H1 (cell line): ENCODE data around the gene TCEA3. TPM values are rescaled to one million over a fixed set of nuclear protein-coding genes. Genes with fewer than 3 reads are reported as not detected.

Source experiments
- CTCF ChIA-PET: fragments of 300-600 bp; sonication (Branson Sonifier 250); formaldehyde crosslinking; loops from one replicate; lab custom pipeline; 2021; ENCODE audit not compliant: partially characterized antibody; lab: Charles Lee
- POLR2A ChIA-PET: fragments of 300-600 bp; sonication (Branson Sonifier 250); formaldehyde crosslinking; loops from one replicate; lab custom pipeline; 2021; ENCODE audit warnings: inconsistent platforms; ENCODE audit not compliant: partially characterized antibody; lab: Charles Lee
- DNase-seq, 2 experiments: peaks; one replicate each; pipeline versions ENCODE4 v3.0.0 to v3.0.0-alpha.2; 2010 to 2022; ENCODE audit warnings: low spot score in 2 of 2, low read depth in 1 of 2, mixed read lengths in 1 of 2
- FAIRE-seq: peaks from 2 replicates; lab custom pipeline; 2011; peaks lifted over from hg19 to GRCh38; lab: Jason Lieb, UNC
- H2AFZ ChIP-seq: 2 replicates; pipeline ENCODE4 v1.8.1; 2012; ENCODE audit warnings: low read length, inconsistent platforms
- H2AK5ac ChIP-seq: 2 replicates; pipeline ENCODE4 v1.6.1; 2013; ENCODE audit warnings: low read depth, low read length
- H2BK120ac ChIP-seq: replicated peaks from 2 replicates; pipeline ENCODE3; 2013; ENCODE audit warnings: low read depth, low read length, inconsistent platforms
- H2BK12ac ChIP-seq: 2 replicates; pipeline ENCODE4 v1.6.1; 2013; ENCODE audit warnings: low read depth, low read length
- H2BK15ac ChIP-seq: 2 replicates; pipeline ENCODE4 v1.6.1; 2013; ENCODE audit warnings: low read length
- H2BK20ac ChIP-seq: 2 replicates; pipeline ENCODE4 v1.6.1; 2013; ENCODE audit warnings: low read length
- H2BK5ac ChIP-seq: 2 replicates; pipeline ENCODE4 v1.6.1; 2013; ENCODE audit warnings: low read depth, low read length
- H3K14ac ChIP-seq: 2 replicates; pipeline ENCODE4 v1.6.1; 2013; ENCODE audit warnings: inconsistent platforms; ENCODE audit not compliant: insufficient read length
- H3K18ac ChIP-seq: 2 replicates; pipeline ENCODE4 v1.6.1; 2013; ENCODE audit warnings: low read length; ENCODE audit errors: extremely low read depth
- H3K23ac ChIP-seq: 2 replicates; pipeline ENCODE4 v1.6.1; 2013; ENCODE audit warnings: inconsistent platforms; ENCODE audit not compliant: insufficient read length
- H3K23me2 ChIP-seq: 2 replicates; pipeline ENCODE4 v1.6.1; 2013; ENCODE audit warnings: low read depth, low read length
- H3K27ac ChIP-seq: 2 replicates; pipeline ENCODE4 v1.6.1; 2011; ENCODE audit warnings: low read depth, low read length, inconsistent platforms
- H3K27me3 ChIP-seq, 4 experiments: replicated peaks in 1 of 4; 1 replicate in 1 of 4; 2 replicates in 3 of 4; pipeline versions ENCODE4 v1.6.1 to v1.8.1; 2011 to 2013; ENCODE audit warnings: low read length in 3 of 4, mild to moderate bottlenecking in 3 of 4, inconsistent platforms in 2 of 4, mixed read lengths in 2 of 4, moderate library complexity in 1 of 4; ENCODE audit not compliant: control insufficient read depth in 3 of 4, insufficient read depth in 3 of 4; ENCODE audit errors: extremely low read depth in 1 of 4
- H3K36me3 ChIP-seq, 4 experiments: 2 replicates each; pipeline versions ENCODE4 v1.6.1 to v1.8.1; 2011 to 2013; ENCODE audit warnings: mild to moderate bottlenecking in 4 of 4, low read length in 3 of 4, moderate library complexity in 2 of 4, control low read depth in 1 of 4, inconsistent platforms in 1 of 4; ENCODE audit not compliant: insufficient read depth in 4 of 4, control insufficient read depth in 2 of 4
- H3K4ac ChIP-seq: replicated peaks from 2 replicates; pipeline ENCODE3; 2013; ENCODE audit warnings: low read length, low read depth, mixed read lengths, inconsistent platforms; ENCODE audit not compliant: insufficient read length
- H3K4me1 ChIP-seq, 4 experiments: replicated peaks in 1 of 4; 1 replicate in 1 of 4; 2 replicates in 3 of 4; pipeline versions ENCODE4 v1.6.1 to v1.8.1; 2011 to 2013; ENCODE audit warnings: low read length in 3 of 4, inconsistent platforms in 2 of 4, mixed read lengths in 1 of 4; ENCODE audit not compliant: insufficient read depth in 4 of 4, control insufficient read depth in 3 of 4
- H3K4me2 ChIP-seq, 2 experiments: 2 replicates each; pipeline versions ENCODE4 v1.6.1 to v1.8.1; 2011 to 2013; ENCODE audit warnings: low read depth in 2 of 2, low read length in 2 of 2, control low read depth in 1 of 2, inconsistent platforms in 1 of 2, mild to moderate bottlenecking in 1 of 2; ENCODE audit not compliant: insufficient read depth in 1 of 2
- H3K4me3 ChIP-seq, 4 experiments: fragments of 200-600, 300-600 bp in 1 of 4; sonication (generic), shearing (Covaris generic), sonication (Bioruptor Twin) in 1 of 4; 2 replicates each; pipeline versions ENCODE4 v1.5.1 to v1.8.1; 2011 to 2016; ENCODE audit warnings: low read length in 4 of 4, low read depth in 3 of 4, control low read depth in 2 of 4, inconsistent platforms in 2 of 4, mild to moderate bottlenecking in 2 of 4, mixed read lengths in 1 of 4, moderate library complexity in 1 of 4; ENCODE audit not compliant: insufficient read depth in 2 of 4; ENCODE audit errors: extremely low read depth in 1 of 4
- H3K56ac ChIP-seq: replicated peaks from 2 replicates; pipeline ENCODE3; 2013; ENCODE audit warnings: low read depth, mild to moderate bottlenecking, mixed read lengths, low read length, inconsistent platforms; ENCODE audit not compliant: insufficient read length
- H3K79me1 ChIP-seq: 2 replicates; pipeline ENCODE4 v1.6.1; 2013; ENCODE audit warnings: low read depth, low read length, control low read depth
- H3K79me2 ChIP-seq, 2 experiments: 2 replicates each; pipeline versions ENCODE4 v1.6.1 to v1.8.1; 2012 to 2013; ENCODE audit warnings: low read length in 2 of 2, mild to moderate bottlenecking in 2 of 2, inconsistent platforms in 1 of 2; ENCODE audit not compliant: insufficient read depth in 2 of 2, control insufficient read depth in 1 of 2
- H3K9ac ChIP-seq, 4 experiments: replicated peaks in 1 of 4; 1 replicate in 1 of 4; 2 replicates in 3 of 4; pipeline versions ENCODE4 v1.6.1 to v1.8.1; 2011 to 2013; ENCODE audit warnings: low read depth in 3 of 4, low read length in 3 of 4, control low read depth in 2 of 4, mild to moderate bottlenecking in 2 of 4, moderate library complexity in 2 of 4, inconsistent platforms in 1 of 4; ENCODE audit errors: extremely low read depth in 1 of 4
- H3K9me3 ChIP-seq, 2 experiments: 2 replicates each; pipeline versions ENCODE4 v1.6.1 to v1.8.1; 2012 to 2013; ENCODE audit warnings: mild to moderate bottlenecking in 2 of 2, moderate library complexity in 2 of 2, control low read depth in 1 of 2, inconsistent platforms in 1 of 2, low read depth in 1 of 2, low read length in 1 of 2, mixed read lengths in 1 of 2; ENCODE audit not compliant: insufficient read depth in 2 of 2
- H4K20me1 ChIP-seq, 2 experiments: replicated peaks in 1 of 2; 2 replicates each; pipeline versions ENCODE3 to v1.8.1; 2011 to 2013; ENCODE audit warnings: inconsistent platforms in 2 of 2, low read length in 2 of 2, mild to moderate bottlenecking in 1 of 2; ENCODE audit not compliant: insufficient read depth in 2 of 2, control insufficient read depth in 1 of 2
- H4K5ac ChIP-seq: 2 replicates; pipeline ENCODE4 v1.6.1; 2013; ENCODE audit warnings: low read length, low read depth, mixed read lengths, inconsistent platforms; ENCODE audit not compliant: insufficient read length
- H4K8ac ChIP-seq: 2 replicates; pipeline ENCODE4 v1.8.0; 2013; ENCODE audit warnings: mild to moderate bottlenecking, moderate library complexity, low read length, inconsistent platforms; ENCODE audit not compliant: insufficient read depth; ENCODE audit errors: extremely low read depth
- H4K91ac ChIP-seq: replicated peaks from 2 replicates; pipeline ENCODE3; 2013; ENCODE audit warnings: low read length, mixed read lengths, inconsistent platforms; ENCODE audit not compliant: insufficient read length
- CHD2 ChIP-seq: IDR thresholded peaks from 2 replicates; pipeline ENCODE4 v1.6.1; 2012; ENCODE audit warnings: low read length, improper control_type of control experiment
- EP300 ChIP-seq, 2 experiments: IDR thresholded peaks; 1 replicate in 1 of 2; 2 replicates in 1 of 2; pipeline ENCODE4 v1.6.1; 2011 to 2012; ENCODE audit warnings: low read depth in 2 of 2, low read length in 2 of 2, mild to moderate bottlenecking in 2 of 2, borderline replicate concordance in 1 of 2, inconsistent platforms in 1 of 2, moderate library complexity in 1 of 2
- KDM4A ChIP-seq: IDR thresholded peaks from one replicate; pipeline ENCODE4 v1.7.1; 2012; ENCODE audit warnings: low read depth, mild to moderate bottlenecking, moderate library complexity, low read length, inconsistent platforms; ENCODE audit not compliant: severe bottlenecking
- MAFK ChIP-seq: IDR thresholded peaks from 2 replicates; pipeline ENCODE4 v1.6.1; 2012; ENCODE audit warnings: low read depth, mild to moderate bottlenecking, improper control_type of control experiment, low read length
- POLR2AphosphoS5 ChIP-seq: IDR thresholded peaks from 2 replicates; pipeline ENCODE4 v1.6.1; 2011; ENCODE audit warnings: low read depth, low read length
- RAD21 ChIP-seq, 2 experiments: IDR thresholded peaks in 1 of 2; conservative IDR thresholded peaks in 1 of 2; 2 replicates each; pipeline ENCODE4 v1.6.1; 2011; ENCODE audit warnings: low read depth in 2 of 2, low read length in 2 of 2, improper control_type of control experiment in 1 of 2, inconsistent platforms in 1 of 2, mild to moderate bottlenecking in 1 of 2, moderate library complexity in 1 of 2
- SIX5 ChIP-seq: IDR thresholded peaks from 2 replicates; pipeline ENCODE4 v1.6.1; 2011; ENCODE audit warnings: mild to moderate bottlenecking, low read depth, low read length
- SP2 ChIP-seq: IDR thresholded peaks from 2 replicates; pipeline ENCODE4 v1.6.1; 2012; ENCODE audit warnings: mild to moderate bottlenecking, low read length, inconsistent platforms
- WGBS, 2 experiments: shearing (Covaris generic) in 1 of 2; methylation state at CpG; one replicate each; pipeline versions ENCODE4 v1.1.6 to v1.1.7; 2013 to 2015; ENCODE audit warnings: low lambda C conversion rate in 2 of 2, mixed read lengths in 2 of 2, inconsistent platforms in 1 of 2, low coverage in 1 of 2, missing lambda C conversion rate in 1 of 2; ENCODE audit not compliant: insufficient replicate concordance in 2 of 2, insufficient coverage in 1 of 2, insufficient read length in 1 of 2; ENCODE audit errors: extremely low coverage in 1 of 2, missing lambda C conversion rate in 1 of 2; 5-methylcytosine and 5-hydroxymethylcytosine counted together
- polyA plus RNA-seq, 7 experiments: library from polyadenylated mRNA; depleted of rRNA in 3 of 7; stranded (reverse) in 5 of 7; unstranded in 2 of 7; fragments of >200 nt in 5 of 7; fragments of 200-250 nt in 2 of 7; gene quantifications; 1 replicate in 5 of 7; 2 replicates in 1 of 7; 4 replicates in 1 of 7; pipeline versions ENCODE4 v1.2.1 to v1.2.3, GENCODE V29; 2011 to 2013; ENCODE audit warnings: missing spikeins in 2 of 7, mixed read lengths in 2 of 7
- total RNA-seq: library from RNA; stranded (reverse); fragmentation: NEBNext Ultra II Directional; extraction: Animal tissue kit (Norgen Biotek cat#: 25700); gene quantifications from 2 replicates; pipeline ENCODE4 v1.2.1, GENCODE V29; 2021
- TF ChIP-seq, protein P1 (sequence below), 3 experiments: IDR thresholded peaks; 1 replicate in 2 of 3; 2 replicates in 1 of 3; pipeline versions ENCODE4 v1.5.1 to v1.6.1; 2011; ENCODE audit warnings: low read length in 3 of 3, mild to moderate bottlenecking in 3 of 3, inconsistent platforms in 2 of 3, low read depth in 1 of 3, moderate library complexity in 1 of 3; ENCODE audit not compliant: insufficient read depth in 1 of 3; ENCODE audit errors: control extremely low read depth in 1 of 3

The TCEA3 gene
- total and polyA plus RNA-seq, 2 of the 8 experiments (the other 6 are each of a cell fraction or from before 2014, with no cell fraction given): 0.08 TPM; not detected in 1

DNA sequence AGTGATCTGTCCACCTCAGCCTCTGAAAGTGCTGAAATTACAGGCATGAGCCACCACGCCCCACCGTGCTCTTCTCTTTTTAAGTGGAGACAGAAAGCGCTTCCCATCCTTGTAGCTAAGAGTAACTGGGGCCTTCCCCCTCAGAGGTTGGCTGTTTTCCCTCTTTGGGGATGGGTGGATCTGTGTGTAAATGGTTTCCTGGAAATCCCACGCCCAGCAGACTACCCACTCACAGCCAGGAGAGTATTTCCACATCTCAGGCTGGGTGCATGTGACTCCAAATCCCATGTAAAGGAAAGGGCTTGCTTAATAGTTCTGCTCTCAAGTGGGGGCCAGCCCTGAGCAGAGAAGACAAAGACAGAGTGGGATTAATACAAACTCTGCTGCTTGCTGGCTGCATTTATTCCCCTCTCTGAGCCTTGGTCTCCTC is 19.6 kb upstream of the TCEA3 start:
- no peaks in the 10 kb centered on the region for H3K4me1 ChIP-seq
- no peaks in the 10 kb centered on the region for H3K23me2 ChIP-seq
- no peak overlapping the region for H2BK120ac ChIP-seq
- H3K36me3 ChIP-seq: peaks cover 0 to 16% (median 7%) of the 10 kb centered on the region in 4 experiments; a peak in 4 of 8 replicates
- no peak overlapping the region for H3K27ac ChIP-seq
- no peak overlapping the region for H3K4me2 ChIP-seq
- H2BK20ac ChIP-seq: no peak overlapping the region
- no peaks in the 10 kb centered on the region for H3K9me3 ChIP-seq
- H4K20me1 ChIP-seq: peaks cover 0 to 2% of the 10 kb centered on the region in 2 experiments
- H2AK5ac ChIP-seq: no peak overlapping the region
- H3K79me1 ChIP-seq: no peaks in the 10 kb centered on the region
- no peak overlapping the region for H3K14ac ChIP-seq
- H3K9ac ChIP-seq: no peak overlapping the region
- no peak overlapping the region for H4K91ac ChIP-seq
- H4K5ac ChIP-seq: no peak overlapping the region
- H3K27me3 ChIP-seq: no peaks in the 10 kb centered on the region
- H3K18ac ChIP-seq: no peak overlapping the region
- H2BK5ac ChIP-seq: no peak overlapping the region
- H2AFZ ChIP-seq: no peak overlapping the region
- no peak overlapping the region for H3K23ac ChIP-seq
- no peak for FAIRE-seq
- ChIA-PET CTCF (interaction anchor here (0.8 to 1.8 kb wide), 4 partner anchors 8 to 53 kb away, joined by 3 to 10 read pairs (median 4); no protein-coding TSS in a partner anchor), POLR2A (interaction anchor here (0.9 to 2.0 kb wide), 2 partner anchors 18 to 100 kb away, joined by 4 read pairs; partner anchors contain the start of gene HNRNPR)
- no peak overlapping the region for H2BK12ac ChIP-seq
- 80% methylated on average over 4 of the region's 4 CpGs; no CpG with 5 or more reads in 1 of the 2 experiments for WGBS, 2 experiments
- H3K79me2 ChIP-seq: no peaks in the 10 kb centered on the region
- no peak overlapping the region for H3K4ac ChIP-seq
- DNase-seq: no peak
- H2BK15ac ChIP-seq: no peak overlapping the region
- TF ChIP-seq EP300 (IDR thresholded peaks at IDR 0.05; ENCODE audit: borderline replicate concordance in 1 of 2, low read depth in 2 of 2, low read length in 2 of 2): no peak
- TF ChIP-seq CHD2: no peak
- no peak for TF ChIP-seq POLR2AphosphoS5
- TF ChIP-seq, protein P1, sequence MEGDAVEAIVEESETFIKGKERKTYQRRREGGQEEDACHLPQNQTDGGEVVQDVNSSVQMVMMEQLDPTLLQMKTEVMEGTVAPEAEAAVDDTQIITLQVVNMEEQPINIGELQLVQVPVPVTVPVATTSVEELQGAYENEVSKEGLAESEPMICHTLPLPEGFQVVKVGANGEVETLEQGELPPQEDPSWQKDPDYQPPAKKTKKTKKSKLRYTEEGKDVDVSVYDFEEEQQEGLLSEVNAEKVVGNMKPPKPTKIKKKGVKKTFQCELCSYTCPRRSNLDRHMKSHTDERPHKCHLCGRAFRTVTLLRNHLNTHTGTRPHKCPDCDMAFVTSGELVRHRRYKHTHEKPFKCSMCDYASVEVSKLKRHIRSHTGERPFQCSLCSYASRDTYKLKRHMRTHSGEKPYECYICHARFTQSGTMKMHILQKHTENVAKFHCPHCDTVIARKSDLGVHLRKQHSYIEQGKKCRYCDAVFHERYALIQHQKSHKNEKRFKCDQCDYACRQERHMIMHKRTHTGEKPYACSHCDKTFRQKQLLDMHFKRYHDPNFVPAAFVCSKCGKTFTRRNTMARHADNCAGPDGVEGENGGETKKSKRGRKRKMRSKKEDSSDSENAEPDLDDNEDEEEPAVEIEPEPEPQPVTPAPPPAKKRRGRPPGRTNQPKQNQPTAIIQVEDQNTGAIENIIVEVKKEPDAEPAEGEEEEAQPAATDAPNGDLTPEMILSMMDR (IDR thresholded peaks at IDR 0.05; ENCODE audit: control extremely low read depth in 1 of 3, insufficient read depth in 1 of 3, low read depth in 1 of 3, low read length in 3 of 3): no peak
- TF ChIP-seq SP2: no peak
- no peak for TF ChIP-seq KDM4A
- no peak for TF ChIP-seq MAFK
- no peak for TF ChIP-seq RAD21 (IDR thresholded peaks at IDR 0.05 in 1 of 2, conservative IDR thresholded peaks at IDR 0.05 in 1 of 2; ENCODE audit: low read depth in 2 of 2, low read length in 2 of 2)
- TF ChIP-seq SIX5: no peak
- no peak overlapping the region for H3K4me3 ChIP-seq
- no peak overlapping the region for H4K8ac ChIP-seq
- H3K56ac ChIP-seq: no peak overlapping the region
